ENCODE measurements around the gene CIRBP.

- TF ChIP-seq CTCF (IDR thresholded peaks at IDR 0.05; ENCODE audit: low read depth, low read length) = no peak
- no peak for TF ChIP-seq EZH2phosphoT487 (IDR thresholded peaks at IDR 0.05; ENCODE audit: low read depth)
Observed at GRCh38 chr19:1322198-1322981, 53.3 kb downstream of the CIRBP start.
